GM12878 (cell line): ENCODE measurements around the gene JOSD2. TPM values are rescaled to one million over a fixed set of nuclear protein-coding genes. Genes with fewer than 3 reads are reported as not detected.
A peak's percentile ranks its signal among the peaks of the same experiment; 100 is the strongest.

Experiments
- ATAC-seq: fragments of 200-7000 bp; cut with Tn5 transposase; 3 replicates; pipeline ENCODE4 v1.9.1; 2020; ENCODE audit warnings: mild to moderate bottlenecking, moderate library complexity
- BruUV-seq: library from RNA; stranded (reverse); fragments of 400-500 nt; replicated peaks from 2 replicates; lab custom pipeline; 2021; lab: Mats Ljungman, UMichigan
- CTCF ChIA-PET: fragments of 300-600 bp; sonication (Branson Sonifier 250); formaldehyde crosslinking; extraction: SDS; loops from one replicate; lab custom pipeline; 2021; ENCODE audit warnings: inconsistent platforms; lab: Yijun Ruan, JAX
- POLR2A ChIA-PET: fragments of 350-600 bp; formaldehyde crosslinking; extraction: SDS; loops from one replicate; lab custom pipeline; 2021; ENCODE audit warnings: inconsistent platforms; lab: Charles Lee
- RAD21 ChIA-PET: fragments of 300-600 bp; sonication (Branson Sonifier 250); formaldehyde crosslinking; loops from one replicate; lab custom pipeline; 2023; ENCODE audit warnings: antibody characterized with exemption; ENCODE audit not compliant: unreplicated experiment; lab: Charles Lee
- SMC1A ChIA-PET: fragments of 300-600 bp; sonication (Branson Sonifier 250); formaldehyde crosslinking; loops from one replicate; lab custom pipeline; 2023; ENCODE audit not compliant: unreplicated experiment, uncharacterized antibody; lab: Charles Lee
- DNase-seq: peaks from one replicate; pipeline ENCODE4 v3.0.0-alpha.2; 2011; ENCODE audit warnings: low read depth, low spot score
- FAIRE-seq: peaks from 3 replicates; lab custom pipeline; 2011; peaks lifted over from hg19 to GRCh38; lab: Jason Lieb, UNC
- H2AFZ ChIP-seq: 2 replicates; pipeline ENCODE4 v1.6.0; 2011; ENCODE audit warnings: low read depth, low read length, control low read depth; ENCODE audit not compliant: control insufficient read depth
- H3K27ac ChIP-seq: 2 replicates; pipeline ENCODE4 v1.5.1; 2011; ENCODE audit warnings: control low read depth; ENCODE audit not compliant: control insufficient read depth, insufficient read depth
- H3K27me3 ChIP-seq, 2 experiments: replicated peaks in 1 of 2; 2 replicates each; pipeline versions ENCODE4 v1.6.0 to v1.6.1; 2011; ENCODE audit warnings: low read length in 1 of 2; ENCODE audit not compliant: control insufficient read depth in 2 of 2, insufficient read depth in 2 of 2
- H3K36me3 ChIP-seq, 2 experiments: 2 replicates each; pipeline ENCODE4 v1.5.1; 2011; ENCODE audit warnings: low read length in 1 of 2; ENCODE audit not compliant: control insufficient read depth in 2 of 2, insufficient read depth in 2 of 2
- H3K4me1 ChIP-seq: 2 replicates; pipeline ENCODE4 v1.6.1; 2011; ENCODE audit warnings: mild to moderate bottlenecking, low read length, moderate library complexity, mixed read lengths; ENCODE audit not compliant: control insufficient read depth, insufficient read depth
- H3K4me2 ChIP-seq: 2 replicates; pipeline ENCODE4 v1.6.0; 2011; ENCODE audit warnings: control low read depth; ENCODE audit not compliant: control insufficient read depth, insufficient read depth
- H3K4me3 ChIP-seq: fragments of 200-600 bp; sonication (generic); 2 replicates; pipeline ENCODE4 v1.5.1; 2016
- H3K79me2 ChIP-seq: 2 replicates; pipeline ENCODE4 v1.6.0; 2011; ENCODE audit warnings: low read length; ENCODE audit not compliant: control insufficient read depth, insufficient read depth
- H3K9ac ChIP-seq: 2 replicates; pipeline ENCODE4 v1.8.0; 2011; ENCODE audit warnings: low read length, control low read depth, mixed read lengths; ENCODE audit not compliant: control insufficient read depth, insufficient read depth
- H3K9me3 ChIP-seq: replicated peaks from 3 replicates; pipeline ENCODE4 v1.5.1; 2011; ENCODE audit warnings: mild to moderate bottlenecking, low read length; ENCODE audit not compliant: control insufficient read depth, insufficient read depth
- H4K20me1 ChIP-seq: 2 replicates; pipeline ENCODE4 v1.6.0; 2011; ENCODE audit not compliant: control insufficient read depth, insufficient read depth
- BHLHE40 ChIP-seq, 2 experiments: fragments of 450-650 bp in 1 of 2; IDR thresholded peaks; 2 replicates each; pipeline ENCODE4 v1.6.1; 2011 to 2017; ENCODE audit warnings: low read depth in 2 of 2, borderline replicate concordance in 1 of 2, improper control_type of control experiment in 1 of 2, low read length in 1 of 2, mild to moderate bottlenecking in 1 of 2
- BMI1 ChIP-seq: fragments of 450-650 bp; IDR thresholded peaks from 2 replicates; pipeline ENCODE4 v1.6.1; 2016; ENCODE audit warnings: mild to moderate bottlenecking, moderate library complexity, borderline replicate concordance
- CBFB ChIP-seq: IDR thresholded peaks from 2 replicates; pipeline ENCODE4 v1.6.1; 2016; ENCODE audit warnings: antibody characterized with exemption, low read depth
- CHD2 ChIP-seq: IDR thresholded peaks from 2 replicates; pipeline ENCODE4 v1.6.1; 2011; ENCODE audit warnings: low read depth, low read length, improper control_type of control experiment, borderline replicate concordance
- CREM ChIP-seq: IDR thresholded peaks from 2 replicates; pipeline ENCODE4 v1.6.1; 2014; ENCODE audit warnings: antibody characterized with exemption, low read depth
- EGR1 ChIP-seq, 2 experiments: IDR thresholded peaks; 1 replicate in 1 of 2; 2 replicates in 1 of 2; pipeline ENCODE4 v1.6.1; 2011 to 2012; ENCODE audit warnings: low read depth in 2 of 2, low read length in 2 of 2, borderline replicate concordance in 1 of 2, mild to moderate bottlenecking in 1 of 2, moderate library complexity in 1 of 2
- HDAC2 ChIP-seq: fragments of 200-600 bp; sonication (generic); IDR thresholded peaks from 2 replicates; pipeline ENCODE4 v1.6.1; 2017
- IKZF2 ChIP-seq, 2 experiments: fragments of 450-650 bp; IDR thresholded peaks; 2 replicates each; pipeline ENCODE4 v1.6.1; 2017; ENCODE audit warnings: mild to moderate bottlenecking in 2 of 2, moderate library complexity in 2 of 2
- JUNB ChIP-seq: IDR thresholded peaks from 2 replicates; pipeline ENCODE4 v1.6.1; 2016; ENCODE audit warnings: antibody characterized with exemption, mild to moderate bottlenecking
- KAT2A ChIP-seq: conservative IDR thresholded peaks from 2 replicates; pipeline ENCODE4 v1.6.1; 2011; ENCODE audit warnings: low read depth, low read length; ENCODE audit not compliant: control insufficient read depth
- LARP7 ChIP-seq: fragments of 450-650 bp; IDR thresholded peaks from 2 replicates; pipeline ENCODE4 v1.6.1; 2017; ENCODE audit warnings: mild to moderate bottlenecking
- MEF2A ChIP-seq: IDR thresholded peaks from 2 replicates; pipeline ENCODE4 v1.6.1; 2011; ENCODE audit warnings: low read depth, mild to moderate bottlenecking, low read length, moderate library complexity; ENCODE audit not compliant: insufficient read depth
- NFYA ChIP-seq: IDR thresholded peaks from 2 replicates; pipeline ENCODE4 v1.6.1; 2011; ENCODE audit warnings: low read depth, mild to moderate bottlenecking, low read length, improper control_type of control experiment, borderline replicate concordance
- RAD51 ChIP-seq: fragments of 450-650 bp; IDR thresholded peaks from 2 replicates; pipeline ENCODE4 v1.6.1; 2016; ENCODE audit warnings: moderate library complexity, mild to moderate bottlenecking, inconsistent platforms
- RB1 ChIP-seq: fragments of 450-650 bp; formaldehyde crosslinking; IDR thresholded peaks from 2 replicates; pipeline ENCODE4 v1.6.1; 2017; ENCODE audit warnings: mild to moderate bottlenecking, borderline replicate concordance
- ZNF384 ChIP-seq: IDR thresholded peaks from 2 replicates; pipeline ENCODE4 v1.6.1; 2012; ENCODE audit warnings: low read depth, mild to moderate bottlenecking, low read length, improper control_type of control experiment, borderline replicate concordance
- ZZZ3 ChIP-seq: IDR thresholded peaks from 2 replicates; pipeline ENCODE4 v1.6.1; 2011; ENCODE audit warnings: low read depth; ENCODE audit not compliant: control insufficient read depth, insufficient read length
- WGBS: methylation state at CpG from one replicate; pipeline ENCODE4 v1.1.6; 2016; ENCODE audit warnings: low lambda C conversion rate; ENCODE audit not compliant: insufficient replicate concordance, insufficient coverage; ENCODE audit errors: missing lambda C conversion rate; 5-methylcytosine and 5-hydroxymethylcytosine counted together
- in situ Hi-C: fragments of 300-500 bp; cut with MboI; formaldehyde crosslinking; loops from 9 replicates; pipeline ENCODE4 v1.14.3; 2018; ENCODE audit warnings: mixed read lengths
- intact Hi-C: fragments of 100-400 bp; cut with micrococcal nuclease; formaldehyde crosslinking; loops from one replicate; pipeline ENCODE4 v1.14.2; 2022; ENCODE audit not compliant: unreplicated experiment
- polyA plus RNA-seq, 11 experiments: library from polyadenylated mRNA; depleted of rRNA in 4 of 11; unstranded in 6 of 11; stranded (reverse) in 5 of 11; fragments of >200 nt; fragmentation: Nextera tagmentation in 4 of 11; fragmentation: Illumina TruSeq in 1 of 11; extraction: Ambion mirVana in 4 of 11; extraction: Trizol in 1 of 11; gene quantifications; 1 replicate in 1 of 11; 2 replicates in 10 of 11; pipeline versions ENCODE4 v1.2.1 to v1.2.3, GENCODE V29; 2011 to 2016; ENCODE audit warnings: inconsistent platforms in 2 of 11, missing spikeins in 2 of 11, low read depth in 1 of 11
- total RNA-seq, 4 experiments: library from RNA; depleted of rRNA in 3 of 4; stranded (reverse); fragments of >200 nt in 3 of 4; fragmentation: Illumina TruSeq in 1 of 4; extraction: Trizol in 1 of 4; gene quantifications; 2 replicates each; pipeline versions ENCODE4 v1.2.1 to v1.2.3, GENCODE V29; 2013 to 2021
- TF ChIP-seq, protein P1 (sequence below): fragments of 450-650 bp; IDR thresholded peaks from 2 replicates; pipeline ENCODE4 v1.6.1; 2017; ENCODE audit warnings: low read depth, mild to moderate bottlenecking, moderate library complexity
- TF ChIP-seq, protein P2 (sequence below): fragments of 450-650 bp; IDR thresholded peaks from 2 replicates; pipeline ENCODE4 v1.6.1; 2014; ENCODE audit warnings: mild to moderate bottlenecking
- TF ChIP-seq, protein P3 (sequence below): IDR thresholded peaks from 2 replicates; pipeline ENCODE4 v1.6.1; 2012; ENCODE audit warnings: low read depth, low read length, improper control_type of control experiment

JOSD2 gene
- total and polyA plus RNA-seq, 10 of the 15 experiments (the other 5 are each of a cell fraction or from before 2014, with no cell fraction given) = 0.91 to 26.7 (median 13.0) TPM

DNA sequence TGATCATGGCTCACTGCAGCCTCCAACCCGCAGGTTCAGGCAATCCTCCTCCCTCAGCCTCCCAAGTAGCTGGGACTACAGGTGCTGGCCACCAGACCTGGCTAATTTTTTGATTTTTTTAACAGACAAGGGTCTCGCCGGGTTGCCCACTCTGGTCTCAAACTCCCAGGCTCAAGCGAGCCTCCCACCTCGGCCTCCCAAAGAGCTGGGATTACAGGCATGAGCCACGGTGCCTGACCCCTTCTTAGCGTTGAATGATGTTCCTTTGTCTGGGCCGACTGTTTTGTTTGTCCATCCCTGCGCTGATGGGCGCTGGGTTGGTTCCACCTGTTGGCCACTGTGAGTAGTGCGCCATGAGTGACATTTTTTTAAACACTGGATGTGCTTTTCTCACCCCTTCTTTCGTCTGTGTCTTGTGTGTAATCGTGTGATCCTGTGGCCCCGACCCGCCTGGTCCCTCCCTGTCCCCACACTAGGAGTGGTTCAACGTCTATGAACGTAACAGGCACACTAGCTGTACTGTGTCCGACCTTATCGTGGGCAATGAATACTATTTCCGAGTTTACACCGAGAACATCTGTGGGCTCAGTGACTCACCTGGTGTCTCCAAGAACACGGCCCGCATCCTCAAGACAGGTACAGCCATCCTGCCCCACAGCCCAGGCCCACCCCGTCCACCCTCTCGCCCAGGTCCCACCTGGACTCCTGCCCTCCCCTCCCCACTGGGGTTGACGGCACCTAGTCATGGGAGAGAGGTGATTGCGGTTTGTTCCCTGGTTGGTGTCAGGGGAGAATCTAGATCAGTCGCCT lies 49.7 kb downstream of the JOSD2 start:
- no peaks in the 10 kb centered on the region for H3K9me3 ChIP-seq
- no peaks in the 10 kb centered on the region for H3K36me3 ChIP-seq
- in situ Hi-C loops = loop anchor here (5.0 kb wide), 1 partner anchor 94 kb away; the partner anchor contains the start of gene NAPSA
- 21% methylated on average over 26 of the region's 28 CpGs for WGBS
- RAD21 ChIA-PET = interaction anchor here (0.6 to 3.9 kb wide), 26 partner anchors 12 to 303 kb away, joined by 3 to 72 read pairs (median 5); partner anchors contain the start of genes JOSD2, KCNC3, MYBPC2 and NAPSA
- H4K20me1 ChIP-seq = no peaks in the 10 kb centered on the region
- H3K79me2 ChIP-seq = no peaks in the 10 kb centered on the region
- SMC1A ChIA-PET = interaction anchor here (1.0 to 4.6 kb wide), 20 partner anchors 18 to 120 kb away, joined by 3 to 68 read pairs (median 6); partner anchors contain the start of genes NAPSA, NR1H2 and POLD1
- BruUV-seq = no TSS peak
- CTCF ChIA-PET = interaction anchor here (0.6 to 4.6 kb wide), 30 partner anchors 11 to 313 kb away, joined by 3 to 167 read pairs (median 5); partner anchors contain the start of genes JOSD2, KCNC3, NAPSA and NR1H2
- DNase-seq = peak; percentile 53
- POLR2A ChIA-PET = interaction anchor here (0.5 to 2.0 kb wide), 9 partner anchors 42 to 1468 kb away, joined by 3 to 35 read pairs (median 4); partner anchors contain the start of genes NAPSA, NR1H2, POLD1 and RUVBL2
- no peak overlapping the region for H3K4me3 ChIP-seq
- 0 out of 2 replicates have a peak overlapping the region, but pooled peaks have one; percentile 11 for H3K4me2 ChIP-seq
- intact Hi-C loops = loop anchor here (1.0 to 2.0 kb wide), 4 partner anchors 30 to 104 kb away; partner anchors contain the start of gene SPIB
- peak; percentile 86 for ATAC-seq
- H3K27ac ChIP-seq = peak overlapping the region; percentile 73; the same call in 1 of the 2 replicates
- H3K27me3 ChIP-seq = no peaks in the 10 kb centered on the region
- FAIRE-seq = peak; percentile 73
- peak overlapping the region; percentile 66 for H2AFZ ChIP-seq
- no peak overlapping the region; the same call in 1 of the 2 replicates for H3K9ac ChIP-seq
- peaks cover 20% of the 10 kb centered on the region for H3K4me1 ChIP-seq
- TF ChIP-seq JUNB (no peak), MEF2A (no peak), RAD51 (no peak), ZZZ3 (no peak), BHLHE40 (IDR thresholded peaks at IDR 0.05; ENCODE audit: borderline replicate concordance in 1 of 2, low read depth in 2 of 2, low read length in 1 of 2) (peak in 1 of 2 experiments; percentile 32; a peak in 1 of 4 replicates), EGR1 (IDR thresholded peaks at IDR 0.05; ENCODE audit: borderline replicate concordance in 1 of 2, low read depth in 2 of 2, low read length in 2 of 2) (no peak), CBFB (no peak), CREM (0 out of 2 replicates have a peak, but pooled peaks have one; percentile 14), BMI1 (no peak), ZNF384 (peak; percentile 75; the same call in 1 of the 2 replicates), CHD2 (no peak), RB1 (no peak; the same call in 1 of the 2 replicates), NFYA (no peak), HDAC2 (no peak), LARP7 (peak; percentile 54), IKZF2 (IDR thresholded peaks at IDR 0.05) (no peak), KAT2A (no peak)
- TF ChIP-seq, protein P1, sequence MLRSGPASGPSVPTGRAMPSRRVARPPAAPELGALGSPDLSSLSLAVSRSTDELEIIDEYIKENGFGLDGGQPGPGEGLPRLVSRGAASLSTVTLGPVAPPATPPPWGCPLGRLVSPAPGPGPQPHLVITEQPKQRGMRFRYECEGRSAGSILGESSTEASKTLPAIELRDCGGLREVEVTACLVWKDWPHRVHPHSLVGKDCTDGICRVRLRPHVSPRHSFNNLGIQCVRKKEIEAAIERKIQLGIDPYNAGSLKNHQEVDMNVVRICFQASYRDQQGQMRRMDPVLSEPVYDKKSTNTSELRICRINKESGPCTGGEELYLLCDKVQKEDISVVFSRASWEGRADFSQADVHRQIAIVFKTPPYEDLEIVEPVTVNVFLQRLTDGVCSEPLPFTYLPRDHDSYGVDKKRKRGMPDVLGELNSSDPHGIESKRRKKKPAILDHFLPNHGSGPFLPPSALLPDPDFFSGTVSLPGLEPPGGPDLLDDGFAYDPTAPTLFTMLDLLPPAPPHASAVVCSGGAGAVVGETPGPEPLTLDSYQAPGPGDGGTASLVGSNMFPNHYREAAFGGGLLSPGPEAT = no peak
- TF ChIP-seq, protein P2, sequence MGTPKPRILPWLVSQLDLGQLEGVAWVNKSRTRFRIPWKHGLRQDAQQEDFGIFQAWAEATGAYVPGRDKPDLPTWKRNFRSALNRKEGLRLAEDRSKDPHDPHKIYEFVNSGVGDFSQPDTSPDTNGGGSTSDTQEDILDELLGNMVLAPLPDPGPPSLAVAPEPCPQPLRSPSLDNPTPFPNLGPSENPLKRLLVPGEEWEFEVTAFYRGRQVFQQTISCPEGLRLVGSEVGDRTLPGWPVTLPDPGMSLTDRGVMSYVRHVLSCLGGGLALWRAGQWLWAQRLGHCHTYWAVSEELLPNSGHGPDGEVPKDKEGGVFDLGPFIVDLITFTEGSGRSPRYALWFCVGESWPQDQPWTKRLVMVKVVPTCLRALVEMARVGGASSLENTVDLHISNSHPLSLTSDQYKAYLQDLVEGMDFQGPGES = peak; percentile 11; the same call in 1 of the 2 replicates
- TF ChIP-seq, protein P3, sequence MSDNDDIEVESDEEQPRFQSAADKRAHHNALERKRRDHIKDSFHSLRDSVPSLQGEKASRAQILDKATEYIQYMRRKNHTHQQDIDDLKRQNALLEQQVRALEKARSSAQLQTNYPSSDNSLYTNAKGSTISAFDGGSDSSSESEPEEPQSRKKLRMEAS = no peak
